ENCODE measurements around the gene H2AZ2.
A peak's percentile ranks its signal among the peaks of the same experiment; 100 is the strongest.
"Not testable (repeated sequence)": the region's sequence is repeated elsewhere in the genome, so short reads cannot be mapped to it uniquely, and the experiment has no call there.

Gene H2AZ2

DNA sequence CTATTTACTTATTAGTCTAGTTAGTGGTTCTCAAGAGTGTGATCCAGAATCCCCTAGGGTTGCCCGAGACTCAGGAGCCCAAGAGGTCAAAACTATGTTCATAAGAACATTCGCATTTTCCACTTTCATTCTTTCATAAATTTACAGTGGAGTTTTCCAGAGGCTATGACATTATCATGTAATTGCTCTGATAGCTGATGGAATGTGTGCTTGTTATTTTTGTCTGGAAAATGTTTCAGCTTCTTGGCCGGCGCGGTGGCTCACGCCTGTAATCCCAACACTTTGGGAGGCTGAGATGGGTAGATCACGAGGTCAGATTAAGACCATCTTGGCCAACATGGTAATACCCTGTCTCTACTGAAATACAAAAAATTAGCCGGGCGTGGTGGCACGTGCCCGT is 27.4 kb upstream of the H2AZ2 start:
- TF ChIP-seq ESRRG (CRISPR knock-in tag; IDR thresholded peaks at IDR 0.05) (no peak), ZC3H10 (CRISPR knock-in tag; IDR thresholded peaks at IDR 0.05) (no peak), ISL1 (CRISPR knock-in tag; IDR thresholded peaks at IDR 0.05) (no peak), OSR1 (CRISPR knock-in tag; IDR thresholded peaks at IDR 0.05) (no peak)
- no peak for ATAC-seq

DNA sequence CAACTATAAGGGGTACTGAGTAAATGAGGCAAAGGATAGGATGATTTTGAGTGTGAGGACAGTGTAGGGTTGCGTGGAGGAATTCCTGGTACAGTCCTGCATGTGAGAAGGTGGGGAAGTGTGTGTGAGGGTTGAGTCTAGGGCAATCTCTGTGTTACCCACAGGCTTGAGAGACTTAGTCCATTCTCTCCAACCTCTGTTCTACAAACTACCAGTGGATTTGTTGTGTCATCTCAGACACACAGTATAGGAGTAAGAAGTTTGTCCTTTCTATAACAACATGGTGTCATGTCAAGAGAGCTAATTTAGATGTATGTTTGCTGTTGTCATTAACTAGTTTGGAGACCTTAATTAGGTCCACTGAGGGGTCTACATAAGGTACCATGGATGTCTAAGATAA is 24.9 kb upstream of the H2AZ2 start:
- ATAC-seq: no peak
- TF ChIP-seq ZNF8 (CRISPR knock-in tag; IDR thresholded peaks at IDR 0.05) (no peak), TCF4 (CRISPR knock-in tag; IDR thresholded peaks at IDR 0.05; ENCODE audit: borderline replicate concordance) (no peak), ZFP30 (CRISPR knock-in tag; IDR thresholded peaks at IDR 0.05) (no peak), ARNTL (CRISPR knock-in tag; IDR thresholded peaks at IDR 0.05; ENCODE audit: borderline replicate concordance, low read depth) (no peak), ZFP3 (CRISPR knock-in tag; IDR thresholded peaks at IDR 0.05) (no peak), ZNF565 (CRISPR knock-in tag; conservative IDR thresholded peaks at IDR 0.05; ENCODE audit: low read depth) (no peak), OSR1 (CRISPR knock-in tag; IDR thresholded peaks at IDR 0.05) (no peak), RARB (CRISPR knock-in tag; IDR thresholded peaks at IDR 0.05) (no peak), ISL1 (CRISPR knock-in tag; IDR thresholded peaks at IDR 0.05) (no peak), TOX (CRISPR knock-in tag; IDR thresholded peaks at IDR 0.05; ENCODE audit: borderline replicate concordance) (no peak), PPARA (CRISPR knock-in tag; IDR thresholded peaks at IDR 0.05; ENCODE audit: borderline replicate concordance) (no peak), ESRRG (CRISPR knock-in tag; IDR thresholded peaks at IDR 0.05) (no peak), ZNF70 (CRISPR knock-in tag; IDR thresholded peaks at IDR 0.05) (no peak)
- TF ChIP-seq, protein P1, sequence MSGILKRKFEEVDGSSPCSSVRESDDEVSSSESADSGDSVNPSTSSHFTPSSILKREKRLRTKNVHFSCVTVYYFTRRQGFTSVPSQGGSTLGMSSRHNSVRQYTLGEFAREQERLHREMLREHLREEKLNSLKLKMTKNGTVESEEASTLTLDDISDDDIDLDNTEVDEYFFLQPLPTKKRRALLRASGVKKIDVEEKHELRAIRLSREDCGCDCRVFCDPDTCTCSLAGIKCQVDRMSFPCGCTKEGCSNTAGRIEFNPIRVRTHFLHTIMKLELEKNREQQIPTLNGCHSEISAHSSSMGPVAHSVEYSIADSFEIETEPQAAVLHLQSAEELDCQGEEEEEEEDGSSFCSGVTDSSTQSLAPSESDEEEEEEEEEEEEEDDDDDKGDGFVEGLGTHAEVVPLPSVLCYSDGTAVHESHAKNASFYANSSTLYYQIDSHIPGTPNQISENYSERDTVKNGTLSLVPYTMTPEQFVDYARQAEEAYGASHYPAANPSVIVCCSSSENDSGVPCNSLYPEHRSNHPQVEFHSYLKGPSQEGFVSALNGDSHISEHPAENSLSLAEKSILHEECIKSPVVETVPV (CRISPR knock-in tag; IDR thresholded peaks at IDR 0.05): no peak

DNA sequence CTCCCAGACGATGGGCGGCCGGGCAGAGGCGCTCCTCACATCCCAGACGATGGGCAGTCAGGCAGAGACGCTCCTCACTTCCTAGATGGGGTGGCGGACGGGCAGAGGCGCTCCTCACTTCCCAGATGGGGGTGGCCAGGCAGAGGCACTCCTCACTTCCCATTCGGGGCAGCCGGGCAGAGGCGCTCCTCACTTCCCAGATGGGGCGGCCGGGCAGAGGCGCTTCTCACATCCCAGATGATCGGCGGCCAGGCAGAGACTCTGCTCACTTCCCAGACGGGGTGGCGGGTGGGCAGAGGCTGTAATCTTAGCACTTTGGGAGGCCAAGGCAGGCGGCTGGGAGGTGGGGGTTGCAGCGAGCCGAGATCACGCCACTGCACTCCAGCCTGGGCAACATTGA is 24.0 kb upstream of the H2AZ2 start:
- ATAC-seq: not testable (repeated sequence)

DNA sequence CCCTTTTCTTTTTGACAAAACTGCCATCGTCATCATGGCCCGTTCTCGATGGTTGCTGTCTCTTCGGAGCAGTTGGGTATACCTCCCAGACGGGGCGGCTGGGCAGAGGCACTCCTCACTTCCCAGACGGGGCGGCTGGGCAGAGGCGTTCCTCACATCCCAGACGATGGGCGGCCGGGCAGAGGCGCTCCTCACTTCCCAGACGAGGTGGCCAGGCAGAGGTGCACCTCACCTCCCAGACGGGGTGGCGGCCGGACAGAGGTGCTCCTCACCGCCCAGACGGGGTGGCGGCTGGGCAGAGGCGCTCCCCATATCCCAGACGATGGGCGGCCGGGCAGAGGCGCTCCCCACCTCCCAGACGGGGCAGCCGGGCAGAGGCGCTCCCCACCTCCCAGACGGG is 22.9 kb upstream of the H2AZ2 start:
- not testable (repeated sequence) for ATAC-seq

DNA sequence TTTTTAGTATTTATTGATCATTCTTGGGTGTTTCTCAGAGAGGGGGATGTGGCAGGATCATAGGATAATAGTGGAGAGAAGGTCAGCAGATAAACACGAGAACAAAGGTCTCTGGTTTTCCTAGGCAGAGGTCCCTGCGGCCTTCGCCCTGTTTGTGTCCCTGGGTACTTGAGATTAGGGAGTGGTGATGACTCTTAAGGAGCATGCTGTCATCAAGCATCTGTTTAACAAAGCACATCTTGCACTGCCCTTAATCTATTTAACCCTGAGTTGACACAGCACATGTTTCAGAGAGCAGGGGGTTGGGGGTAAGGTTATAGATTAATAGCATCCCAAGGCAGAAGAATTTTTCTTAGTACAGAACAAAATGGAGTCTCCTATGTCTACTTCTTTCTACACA is 22.4 kb upstream of the H2AZ2 start:
- not testable (repeated sequence) for ATAC-seq

DNA sequence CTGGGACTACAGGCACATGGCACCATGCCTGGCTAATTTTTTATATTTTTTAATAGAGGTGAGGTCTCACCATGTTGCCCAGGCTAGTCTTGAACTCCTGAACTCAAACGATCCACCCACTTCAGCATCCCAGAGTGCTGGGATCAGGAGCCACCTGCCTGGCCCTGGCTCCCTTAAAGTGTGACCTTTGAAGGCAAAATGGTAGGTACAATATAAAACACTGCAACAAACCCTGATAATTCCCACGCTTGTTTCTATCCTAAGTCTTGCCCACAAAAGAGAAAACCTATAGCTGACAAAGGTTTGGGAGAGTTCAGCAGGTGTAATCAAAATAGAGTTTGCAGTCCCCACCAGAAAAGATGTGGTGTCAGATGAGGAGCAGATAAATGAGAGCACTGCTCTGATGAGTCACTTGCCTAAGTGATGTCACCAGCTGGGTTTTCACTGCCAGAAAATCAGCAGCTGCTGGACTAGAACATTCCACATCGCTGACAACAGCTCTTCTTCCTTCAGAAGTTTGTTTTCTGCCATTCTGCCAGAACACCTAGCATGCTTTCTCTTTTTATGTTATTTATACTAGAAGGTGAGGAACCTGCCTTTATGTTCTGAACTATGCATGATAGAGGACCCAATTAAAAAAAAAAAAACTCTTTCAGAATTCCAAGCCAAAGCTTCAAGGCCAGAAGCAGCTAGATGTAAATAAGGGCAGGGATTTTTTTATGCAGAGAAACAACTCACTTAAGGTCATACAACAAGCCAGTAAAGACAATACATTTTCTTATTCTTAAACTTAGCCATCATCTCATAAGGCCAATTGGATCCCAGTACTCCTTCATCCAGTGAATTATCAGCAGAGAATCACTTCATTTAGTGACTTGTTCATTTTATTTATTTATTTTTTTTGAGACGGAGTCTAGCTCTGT is 19.4 kb upstream of the H2AZ2 start:
- peak; percentile 98 for ATAC-seq

DNA sequence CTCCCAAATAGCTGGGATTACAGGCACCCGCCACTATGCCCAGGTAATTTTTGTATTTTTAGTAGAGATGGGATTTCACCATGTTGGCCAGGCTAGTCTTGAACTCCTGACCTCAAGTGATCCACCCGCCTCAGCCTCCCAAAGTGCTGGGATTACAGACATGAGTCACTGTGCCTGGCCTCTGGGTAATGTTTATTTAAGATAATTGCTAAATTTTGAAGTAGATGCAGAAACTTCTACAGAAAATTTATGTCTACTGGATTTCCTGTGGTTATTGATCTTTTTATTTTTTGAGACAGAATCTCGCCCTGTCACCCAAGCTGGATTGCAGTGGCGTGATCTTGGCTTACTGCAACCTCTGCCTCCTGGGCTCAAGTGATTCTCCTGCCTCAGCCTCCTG is 14.1 kb upstream of the H2AZ2 start:
- ATAC-seq: not testable (repeated sequence)

More for the DNA sequence above, 19.4 kb upstream of the H2AZ2 start:
- no peak for TF ChIP-seq TCF4 (CRISPR knock-in tag; IDR thresholded peaks at IDR 0.05; ENCODE audit: borderline replicate concordance)
- TF ChIP-seq, protein P2, sequence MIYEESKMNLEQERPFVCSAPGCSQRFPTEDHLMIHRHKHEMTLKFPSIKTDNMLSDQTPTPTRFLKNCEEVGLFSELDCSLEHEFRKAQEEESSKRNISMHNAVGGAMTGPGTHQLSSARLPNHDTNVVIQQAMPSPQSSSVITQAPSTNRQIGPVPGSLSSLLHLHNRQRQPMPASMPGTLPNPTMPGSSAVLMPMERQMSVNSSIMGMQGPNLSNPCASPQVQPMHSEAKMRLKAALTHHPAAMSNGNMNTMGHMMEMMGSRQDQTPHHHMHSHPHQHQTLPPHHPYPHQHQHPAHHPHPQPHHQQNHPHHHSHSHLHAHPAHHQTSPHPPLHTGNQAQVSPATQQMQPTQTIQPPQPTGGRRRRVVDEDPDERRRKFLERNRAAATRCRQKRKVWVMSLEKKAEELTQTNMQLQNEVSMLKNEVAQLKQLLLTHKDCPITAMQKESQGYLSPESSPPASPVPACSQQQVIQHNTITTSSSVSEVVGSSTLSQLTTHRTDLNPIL (CRISPR knock-in tag; IDR thresholded peaks at IDR 0.05; ENCODE audit: low read depth): peak; percentile 82
- no peak for TF ChIP-seq ZNF8 (CRISPR knock-in tag; IDR thresholded peaks at IDR 0.05)
- no peak for TF ChIP-seq ESRRG (CRISPR knock-in tag; IDR thresholded peaks at IDR 0.05)
- TF ChIP-seq SNAI2 (CRISPR knock-in tag; IDR thresholded peaks at IDR 0.05): peak; percentile 50; the same call in 1 of the 2 replicates
- TF ChIP-seq ZFP3 (CRISPR knock-in tag; IDR thresholded peaks at IDR 0.05): peak; percentile 50; the same call in 1 of the 2 replicates
- no peak for TF ChIP-seq CSDC2 (CRISPR knock-in tag; IDR thresholded peaks at IDR 0.05)

DNA sequence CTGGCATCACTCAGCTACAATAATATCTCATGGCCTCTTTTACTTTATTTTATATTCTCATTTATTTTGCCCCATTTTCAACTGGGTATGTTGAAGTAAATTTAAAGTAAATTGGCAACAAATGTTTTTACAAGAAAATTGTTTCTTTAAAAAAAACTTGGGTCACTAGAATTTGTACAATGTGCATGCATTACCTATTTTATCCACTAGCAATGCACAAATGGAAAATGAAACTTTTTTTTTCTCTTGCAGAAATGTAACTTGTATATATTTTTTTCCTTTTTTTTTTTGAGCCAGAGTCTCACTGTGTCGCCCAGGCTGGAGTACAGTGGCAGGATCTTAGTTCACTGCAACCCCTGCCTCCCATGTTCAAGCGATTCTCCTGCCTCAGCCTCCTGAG is 10.3 kb upstream of the H2AZ2 start:
- TF ChIP-seq ARNTL (CRISPR knock-in tag; IDR thresholded peaks at IDR 0.05; ENCODE audit: borderline replicate concordance, low read depth): no peak
- TF ChIP-seq ZNF8 (CRISPR knock-in tag; IDR thresholded peaks at IDR 0.05): no peak
- no peak for TF ChIP-seq TCF4 (CRISPR knock-in tag; IDR thresholded peaks at IDR 0.05; ENCODE audit: borderline replicate concordance)
- no peak for TF ChIP-seq GLIS3 (CRISPR knock-in tag; IDR thresholded peaks at IDR 0.05)
- TF ChIP-seq SNAI2 (CRISPR knock-in tag; IDR thresholded peaks at IDR 0.05): no peak
- TF ChIP-seq TOX (CRISPR knock-in tag; IDR thresholded peaks at IDR 0.05; ENCODE audit: borderline replicate concordance): no peak
- no peak for ATAC-seq
